Effector memory CD4-positive, alpha-beta T cell (primary cell): ENCODE data around the gene NISCH.

Experiments
- DNase-seq, 3 donors: peaks; one replicate each; pipeline ENCODE4 v3.0.0-alpha.2; 2020
- H3K27ac ChIP-seq: 2 replicates; pipeline ENCODE4 v1.7.0; 2013; ENCODE audit warnings: mild to moderate bottlenecking, low read length, moderate library complexity; ENCODE audit not compliant: insufficient read depth, poor library complexity, severe bottlenecking
- H3K27me3 ChIP-seq: replicated peaks from 2 replicates; pipeline ENCODE4 v1.7.0; 2013; ENCODE audit warnings: mild to moderate bottlenecking, low read length; ENCODE audit not compliant: insufficient read depth, control insufficient read depth, poor library complexity, severe bottlenecking
- H3K36me3 ChIP-seq: 2 replicates; pipeline ENCODE4 v1.7.0; 2013; ENCODE audit warnings: mild to moderate bottlenecking, low read length, moderate library complexity; ENCODE audit not compliant: control insufficient read depth, insufficient read depth
- H3K4me1 ChIP-seq: 2 replicates; pipeline ENCODE4 v1.7.0; 2013; ENCODE audit warnings: low read length, mild to moderate bottlenecking; ENCODE audit not compliant: control insufficient read depth, insufficient read depth, poor library complexity, severe bottlenecking
- H3K4me3 ChIP-seq: 2 replicates; pipeline ENCODE4 v1.7.0; 2013; ENCODE audit warnings: low read length, low read depth, mild to moderate bottlenecking; ENCODE audit not compliant: insufficient read depth, poor library complexity, severe bottlenecking
- H3K9me3 ChIP-seq: 2 replicates; pipeline ENCODE4 v1.7.0; 2013; ENCODE audit warnings: mild to moderate bottlenecking, low read length, moderate library complexity; ENCODE audit not compliant: control insufficient read depth

The NISCH gene

DNA sequence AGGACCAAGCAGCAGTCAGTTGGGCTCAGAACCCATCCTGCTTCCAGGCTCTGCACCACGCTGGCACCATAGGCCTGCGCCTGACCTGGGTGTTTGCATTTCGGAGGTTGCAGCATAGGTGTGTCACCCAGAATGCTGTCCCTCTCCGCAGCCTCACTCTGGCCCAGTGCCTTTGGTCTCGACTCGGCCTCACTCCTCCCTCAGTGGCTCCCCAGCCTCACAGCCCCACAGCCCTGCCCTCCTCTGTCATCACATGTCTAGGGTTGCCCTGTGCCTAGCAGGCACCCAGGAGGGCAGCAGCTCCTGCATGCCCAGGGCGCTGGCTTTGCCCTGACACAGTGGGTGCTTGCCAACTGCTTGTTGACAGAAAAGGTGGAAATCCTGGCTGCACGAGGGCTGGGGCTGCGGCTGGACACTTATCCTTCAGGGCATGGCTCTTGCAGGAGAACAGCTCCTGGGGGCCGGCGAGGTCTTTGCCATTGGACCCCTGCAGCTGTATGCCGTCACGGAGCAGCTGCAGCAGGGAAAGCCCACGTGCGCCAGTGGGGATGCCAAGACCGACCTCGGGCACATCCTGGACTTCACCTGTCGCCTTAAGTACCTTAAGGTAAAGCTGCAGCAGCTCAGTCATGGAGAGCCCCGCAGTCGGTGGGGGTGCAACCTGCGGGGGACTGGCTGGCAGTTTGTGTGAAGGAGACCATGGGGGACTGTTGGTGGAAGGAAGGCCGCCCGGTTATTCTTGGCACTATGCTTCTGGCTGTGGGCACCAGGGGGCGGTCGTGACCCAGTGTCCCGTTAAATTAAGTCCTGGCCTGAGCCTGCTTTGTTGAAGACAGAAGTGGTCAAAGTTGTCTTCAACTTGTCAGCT lies 16.2 kb downstream of the NISCH start:
- peaks cover 62% of the 10 kb centered on the region for H3K36me3 ChIP-seq
- no peak for DNase-seq
- no peaks in the 10 kb centered on the region for H3K27me3 ChIP-seq

DNA sequence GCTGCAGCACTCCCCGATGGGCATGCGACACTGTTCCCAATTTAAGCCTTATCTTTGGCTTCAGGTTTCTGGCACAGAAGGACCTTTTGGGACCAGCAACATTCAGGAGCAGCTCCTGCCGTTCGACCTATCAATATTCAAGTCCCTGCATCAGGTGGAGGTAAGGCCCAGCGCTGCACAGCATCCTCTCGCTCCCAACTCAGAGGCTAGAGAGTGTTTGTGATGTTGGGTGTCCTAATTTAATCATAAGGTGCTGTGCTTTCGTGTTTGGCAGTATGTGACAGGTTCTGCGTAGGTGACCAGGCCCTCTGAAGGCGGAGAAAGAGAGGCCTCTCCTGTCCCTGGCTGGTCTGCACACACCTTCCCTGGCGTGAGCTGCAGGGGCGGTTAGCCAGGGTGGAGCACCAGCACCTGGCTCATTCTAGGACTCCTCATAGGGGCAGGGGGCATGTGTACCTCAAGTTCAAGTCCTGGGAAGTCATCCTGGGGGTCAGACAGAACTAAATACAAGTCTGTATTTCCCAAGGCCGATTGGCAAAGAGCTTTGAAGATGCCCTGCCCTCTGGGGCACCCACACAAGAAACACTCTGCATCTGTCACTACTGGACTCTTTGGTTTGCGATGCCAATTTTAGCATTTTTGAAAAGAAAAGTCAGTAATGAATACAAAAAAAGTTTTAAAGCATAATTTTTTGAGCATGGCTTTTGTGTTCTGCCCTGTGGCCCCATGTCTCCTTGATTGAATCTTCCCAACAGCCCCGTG lies 17.0 kb downstream of the NISCH start:
- Histone ChIP-seq H3K36me3 (peaks cover 67% of the 10 kb centered on the region), H3K27ac (no peak overlapping the region), H3K4me1 (no peaks in the 10 kb centered on the region), H3K9me3 (no peaks in the 10 kb centered on the region), H3K27me3 (no peaks in the 10 kb centered on the region), H3K4me3 (no peak overlapping the region)
- DNase-seq, result no peak

More for the DNA sequence above, 16.2 kb downstream of the NISCH start:
- no peak overlapping the region for H3K27ac ChIP-seq
- no peaks in the 10 kb centered on the region for H3K4me1 ChIP-seq
- H3K4me3 ChIP-seq, result no peak overlapping the region
- H3K9me3 ChIP-seq, result no peaks in the 10 kb centered on the region

DNA sequence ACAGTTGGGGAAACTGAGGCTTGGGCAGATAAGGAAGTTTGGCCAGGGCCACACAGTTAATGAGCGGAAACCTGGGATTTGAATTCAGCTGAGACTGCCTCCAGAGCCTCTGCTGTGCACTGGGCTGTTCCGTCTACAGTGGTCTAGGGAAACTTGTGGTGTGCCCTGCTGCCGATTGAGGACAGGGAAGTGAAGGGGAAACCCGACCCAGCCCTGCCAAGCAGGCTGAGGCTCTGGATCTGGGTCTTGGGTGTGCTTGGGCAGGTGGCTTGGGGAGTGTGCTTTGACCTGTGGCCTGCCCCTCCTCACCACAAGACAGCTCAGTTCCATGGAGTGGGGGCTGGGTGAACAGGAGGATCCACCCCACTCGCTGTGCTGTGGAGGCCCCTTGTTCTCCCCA lies 17.6 kb downstream of the NISCH start:
- no peaks in the 10 kb centered on the region for H3K4me1 ChIP-seq
- H3K9me3 ChIP-seq, result no peaks in the 10 kb centered on the region
- no peak for DNase-seq
- H3K4me3 ChIP-seq, result no peak overlapping the region
- peaks cover 71% of the 10 kb centered on the region for H3K36me3 ChIP-seq
- H3K27me3 ChIP-seq, result no peaks in the 10 kb centered on the region
- no peak overlapping the region for H3K27ac ChIP-seq

DNA sequence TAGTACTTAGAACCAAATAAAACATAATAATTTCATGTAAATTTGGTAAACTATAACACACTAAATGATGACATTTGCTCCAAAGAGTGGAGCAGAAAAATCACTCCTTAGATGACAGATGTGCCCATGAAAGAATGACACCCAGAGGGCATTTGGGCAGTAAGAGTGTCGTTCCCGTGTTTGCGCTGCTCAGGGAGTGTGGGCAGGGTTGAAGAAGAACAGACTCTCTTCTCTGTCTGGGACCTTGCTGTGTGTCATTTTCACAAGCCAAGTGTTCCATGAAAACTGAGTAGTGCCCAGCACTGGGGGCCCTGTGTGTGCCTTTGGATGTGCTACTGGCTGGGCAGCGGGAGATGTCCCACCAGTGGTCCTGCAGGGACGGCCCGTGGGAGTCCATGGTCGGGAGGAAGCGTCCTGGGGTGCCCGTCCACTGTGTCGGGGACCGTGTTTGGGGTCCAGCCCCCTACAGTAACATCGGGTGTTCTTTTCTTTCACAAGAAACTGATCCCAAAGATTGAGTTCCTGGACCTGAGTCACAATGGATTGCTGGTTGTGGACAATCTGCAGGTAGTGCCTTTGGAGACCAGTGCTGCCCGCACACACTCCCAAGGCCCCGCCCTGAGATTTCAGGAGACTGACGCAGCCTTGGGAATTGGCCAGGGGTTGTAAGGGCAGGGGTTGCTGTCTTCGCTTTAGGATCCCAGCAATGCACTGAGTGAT lies 21.8 kb downstream of the NISCH start:
- no peak overlapping the region for H3K4me3 ChIP-seq
- no peaks in the 10 kb centered on the region for H3K9me3 ChIP-seq
- H3K27ac ChIP-seq, result no peak overlapping the region
- H3K27me3 ChIP-seq, result no peaks in the 10 kb centered on the region
- peaks cover 96% of the 10 kb centered on the region for H3K36me3 ChIP-seq
- DNase-seq, result no peak
- no peaks in the 10 kb centered on the region for H3K4me1 ChIP-seq

DNA sequence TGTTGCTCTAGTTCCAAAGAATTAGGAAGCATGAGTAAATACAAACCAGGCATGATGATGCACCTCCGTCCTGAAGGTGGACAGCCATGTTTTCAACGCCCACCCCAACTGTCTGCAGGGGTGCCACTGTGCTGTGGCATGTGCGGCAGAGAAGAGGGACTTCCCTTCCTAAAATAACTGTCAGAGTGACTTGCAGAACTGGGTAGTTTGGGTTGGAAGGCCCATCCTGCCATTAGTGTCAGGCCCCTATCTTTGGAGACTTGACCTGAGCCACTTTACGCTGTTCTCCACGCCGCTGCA lies 22.3 kb downstream of the NISCH start:
- no peak for DNase-seq
- Histone ChIP-seq H3K4me3 (no peak overlapping the region), H3K9me3 (no peaks in the 10 kb centered on the region), H3K27ac (no peak overlapping the region), H3K36me3 (peaks cover 94% of the 10 kb centered on the region), H3K27me3 (no peaks in the 10 kb centered on the region), H3K4me1 (no peaks in the 10 kb centered on the region)

DNA sequence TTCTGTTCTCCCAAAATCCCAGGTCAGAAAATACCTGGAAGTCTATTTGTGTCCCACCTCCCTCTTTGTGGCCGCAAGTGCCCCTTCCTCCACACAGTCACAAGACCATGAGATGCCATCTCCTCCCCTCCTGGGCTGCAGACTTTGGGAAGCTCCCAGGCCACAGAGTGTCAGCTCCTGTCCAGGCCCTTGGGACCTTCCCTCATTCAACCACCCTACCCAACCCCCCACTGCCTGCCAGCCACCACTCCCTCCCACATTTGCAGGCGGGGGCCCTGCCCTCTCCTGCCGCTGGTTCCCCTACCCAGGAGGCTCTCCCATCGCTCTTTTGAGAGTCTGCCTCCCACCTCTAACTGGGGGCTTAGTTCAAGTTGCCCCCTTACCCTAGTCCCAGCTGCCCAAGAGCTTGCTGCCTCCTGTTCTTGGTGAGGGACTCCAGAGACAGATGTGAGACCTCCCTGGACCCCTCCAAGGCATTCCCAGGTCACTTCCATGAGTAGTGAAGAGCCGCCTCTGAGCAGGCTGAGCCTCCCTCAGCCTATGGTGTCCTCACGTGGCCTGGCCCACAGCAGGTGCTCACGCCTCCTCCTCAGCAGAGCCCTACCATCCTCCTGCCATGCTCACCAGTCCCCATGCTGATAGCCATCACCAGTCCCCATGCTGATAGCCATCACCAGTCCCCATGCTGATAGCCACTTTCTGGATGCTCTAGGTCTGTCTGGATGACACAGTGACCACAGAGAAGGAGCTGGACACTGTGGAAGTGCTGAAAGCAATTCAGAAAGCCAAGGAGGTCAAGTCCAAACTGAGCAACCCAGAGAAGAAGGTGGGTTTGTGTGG lies 23.9 kb downstream of the NISCH start:
- DNase-seq, result no peak
- H3K9me3 ChIP-seq, result no peaks in the 10 kb centered on the region
- no peaks in the 10 kb centered on the region for H3K27me3 ChIP-seq
- no peaks in the 10 kb centered on the region for H3K4me1 ChIP-seq
- no peak overlapping the region for H3K27ac ChIP-seq
- no peak overlapping the region for H3K4me3 ChIP-seq
- H3K36me3 ChIP-seq, result peaks cover 88% of the 10 kb centered on the region

DNA sequence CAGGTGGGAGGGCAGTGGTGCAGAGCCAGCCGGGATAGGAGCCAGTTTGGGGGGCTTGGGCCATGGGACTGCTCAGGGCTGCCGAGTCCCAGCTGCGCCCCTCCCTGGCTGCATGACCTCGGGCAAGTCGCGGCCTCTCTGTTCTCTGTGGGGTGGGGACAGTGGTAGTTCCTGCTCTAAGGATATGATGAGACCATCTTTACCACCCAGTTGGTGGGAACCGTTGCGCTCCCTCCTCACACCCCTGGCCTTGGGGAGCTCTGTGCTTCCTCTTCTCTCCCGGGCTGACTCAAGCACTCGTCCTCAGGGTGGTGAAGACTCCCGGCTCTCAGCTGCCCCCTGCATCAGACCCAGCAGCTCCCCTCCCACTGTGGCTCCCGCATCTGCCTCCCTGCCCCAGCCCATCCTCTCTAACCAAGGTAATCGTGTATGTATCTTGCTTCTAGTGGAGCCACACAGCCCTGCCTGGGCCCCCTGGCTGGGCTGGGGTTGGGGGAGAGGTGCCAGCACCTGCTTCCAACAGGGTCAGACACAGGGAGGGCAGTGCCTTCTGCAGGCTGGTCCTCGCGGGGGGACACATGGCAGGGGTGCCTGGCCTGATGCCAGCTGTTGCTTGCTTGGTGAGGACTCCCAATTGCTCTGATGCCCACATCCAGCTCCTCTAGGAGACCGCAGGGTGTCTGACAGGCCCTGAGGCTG lies 24.6 kb downstream of the NISCH start:
- no peaks in the 10 kb centered on the region for H3K9me3 ChIP-seq
- H3K27ac ChIP-seq, result no peak overlapping the region
- H3K36me3 ChIP-seq, result peaks cover 88% of the 10 kb centered on the region

DNA sequence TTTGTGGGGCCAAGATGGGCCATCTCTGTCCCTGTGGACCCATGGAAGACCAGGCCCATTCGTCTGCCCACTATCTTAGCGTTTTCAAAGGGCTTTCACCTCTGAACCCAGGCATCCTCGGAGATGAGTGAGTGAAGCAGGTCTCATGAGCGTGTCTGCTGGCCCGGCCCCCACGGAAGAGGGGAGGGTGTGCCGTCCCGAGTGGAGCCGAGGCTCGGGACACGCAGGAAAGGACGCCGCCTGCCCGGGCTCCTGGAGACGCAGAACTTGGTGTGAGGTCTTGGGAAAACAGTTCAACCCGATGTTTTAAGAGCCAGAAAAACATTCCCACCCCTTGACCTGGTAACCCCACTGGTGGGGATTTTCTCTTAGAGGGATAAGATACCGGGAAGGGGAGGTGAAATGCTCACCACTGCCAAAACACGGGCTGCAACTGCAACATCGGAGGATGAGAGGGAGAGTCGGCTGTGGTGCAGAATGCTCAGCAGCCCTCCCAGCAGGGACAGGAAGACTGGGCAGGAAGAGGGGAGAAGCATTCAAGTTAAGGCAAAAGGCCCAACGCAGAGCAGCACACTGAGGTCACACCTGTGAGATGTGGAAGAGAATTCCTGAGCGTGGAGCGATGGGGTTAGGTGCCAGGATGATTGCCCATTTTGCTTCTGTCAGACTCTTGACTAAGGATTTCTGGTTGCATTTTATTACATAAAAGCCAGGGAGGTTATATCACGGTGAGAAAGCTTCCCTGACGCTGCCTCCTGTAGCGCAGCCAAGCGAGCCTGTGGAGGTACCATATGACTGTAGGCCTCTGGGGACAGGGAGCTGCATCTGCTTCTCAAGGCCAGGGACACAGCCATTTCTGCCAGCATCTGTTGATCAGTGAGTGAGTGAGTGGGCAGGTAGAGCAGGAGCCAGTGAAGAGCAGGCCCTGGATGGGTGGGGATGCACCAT lies 25.6 kb downstream of the NISCH start:
- DNase-seq, result no peak
- Histone ChIP-seq H3K27ac (no peak overlapping the region), H3K27me3 (no peaks in the 10 kb centered on the region), H3K9me3 (no peaks in the 10 kb centered on the region), H3K4me3 (no peak overlapping the region), H3K4me1 (no peaks in the 10 kb centered on the region), H3K36me3 (peaks cover 84% of the 10 kb centered on the region)

More for the DNA sequence above, 24.6 kb downstream of the NISCH start:
- no peak overlapping the region for H3K4me3 ChIP-seq
- H3K4me1 ChIP-seq, result no peaks in the 10 kb centered on the region
- no peaks in the 10 kb centered on the region for H3K27me3 ChIP-seq
- no peak for DNase-seq
